Transverse colon (tissue), 4 donors: Measurements from ENCODE around the gene RACK1. TPM values are rescaled to one million over a fixed set of nuclear protein-coding genes. Genes with fewer than 3 reads are reported as not detected.

ENCODE experiments used
- DNase-seq: peaks from one replicate; pipeline ENCODE4 v3.0.0-alpha.2; 2019
- H3K27ac ChIP-seq, 4 donors: fragments of 200-600 bp; sonication (generic); 2 replicates each; pipeline ENCODE4 v1.5.1; 2016 to 2018; ENCODE audit warnings: inconsistent platforms in 4 of 4
- H3K27me3 ChIP-seq: fragments of 200-600 bp; sonication (generic); 2 replicates; pipeline ENCODE4 v1.5.1; 2017; ENCODE audit warnings: inconsistent platforms
- H3K36me3 ChIP-seq, 4 donors: fragments of 200-600 bp; sonication (generic); 2 replicates each; pipeline ENCODE4 v1.5.1; 2017 to 2019; ENCODE audit warnings: inconsistent platforms in 4 of 4
- H3K4me1 ChIP-seq, 4 donors: fragments of 200-600 bp; sonication (generic); 2 replicates each; pipeline ENCODE4 v1.5.1; 2017 to 2020; ENCODE audit warnings: inconsistent platforms in 4 of 4
- H3K4me3 ChIP-seq, 4 donors: fragments of 200-600 bp; sonication (generic); 1 replicate in 1 of 4; 2 replicates in 3 of 4; pipeline versions ENCODE4 v1.5.1 to v1.6.1; 2017 to 2019; ENCODE audit warnings: inconsistent platforms in 4 of 4
- H3K9me3 ChIP-seq, 2 donors: fragments of 200-600 bp; sonication (generic); 2 replicates each; pipeline ENCODE4 v1.5.1; 2017 to 2019; ENCODE audit warnings: inconsistent platforms in 2 of 2
- EP300 ChIP-seq: sonication (generic); formaldehyde crosslinking; IDR thresholded peaks from one replicate; pipeline ENCODE4 v1.6.1; 2017; ENCODE audit warnings: antibody characterized with exemption, low read depth
- POLR2A ChIP-seq: fragments of 450-650 bp; IDR thresholded peaks from one replicate; pipeline ENCODE4 v1.6.1; 2016; ENCODE audit warnings: antibody characterized with exemption, mild to moderate bottlenecking, moderate library complexity
- POLR2AphosphoS5 ChIP-seq, 3 donors: sonication (generic); formaldehyde crosslinking; IDR thresholded peaks; one replicate each; pipeline ENCODE4 v1.6.1; 2016; ENCODE audit warnings: antibody characterized with exemption in 3 of 3
- whole genome bisulfite sequencing, 2 donors: methylation state at CpG; one replicate each; pipeline ENCODE4 v1.1.5; 2018; ENCODE audit warnings: low coverage in 1 of 2; 5-methylcytosine and 5-hydroxymethylcytosine counted together
- in situ Hi-C, 4 donors: fragments of 200-750 bp; cut with MboI; loops; one replicate each; pipeline versions ENCODE4 v1.15.0 to v1.15.1; 2017; ENCODE audit warnings: low sequenced_read_pairs in 3 of 4, low pct_ligation_motif_present in 1 of 4, low pct_unique_long_range_greater_than_20kb in 1 of 4
- intact Hi-C: fragments of 100-400 bp; cut with DNase I; formaldehyde crosslinking; loops from one replicate; pipeline ENCODE4 v1.15.1; 2023; ENCODE audit warnings: low total_unique reads
- total RNA-seq, 4 donors: library from RNA; depleted of rRNA; stranded (reverse); fragments of >200 nt; gene quantifications; one replicate each; pipeline ENCODE4 v1.1.0, GENCODE V29; 2016
- TF ChIP-seq, protein P1 (sequence below), 5 experiments: fragments of 200-600 bp in 3 of 5; fragments of 450-650 bp in 2 of 5; sonication (generic) in 3 of 5; IDR thresholded peaks; 1 replicate in 2 of 5; 2 replicates in 3 of 5; pipeline ENCODE4 v1.5.1; 2016 to 2017; ENCODE audit warnings: antibody characterized with exemption in 5 of 5, inconsistent platforms in 3 of 5, mild to moderate bottlenecking in 2 of 5, moderate library complexity in 1 of 5

The RACK1 gene
- total RNA-seq, 4 donors from 2014 or later, result 1,633 to 1,930 (median 1,753) TPM

DNA sequence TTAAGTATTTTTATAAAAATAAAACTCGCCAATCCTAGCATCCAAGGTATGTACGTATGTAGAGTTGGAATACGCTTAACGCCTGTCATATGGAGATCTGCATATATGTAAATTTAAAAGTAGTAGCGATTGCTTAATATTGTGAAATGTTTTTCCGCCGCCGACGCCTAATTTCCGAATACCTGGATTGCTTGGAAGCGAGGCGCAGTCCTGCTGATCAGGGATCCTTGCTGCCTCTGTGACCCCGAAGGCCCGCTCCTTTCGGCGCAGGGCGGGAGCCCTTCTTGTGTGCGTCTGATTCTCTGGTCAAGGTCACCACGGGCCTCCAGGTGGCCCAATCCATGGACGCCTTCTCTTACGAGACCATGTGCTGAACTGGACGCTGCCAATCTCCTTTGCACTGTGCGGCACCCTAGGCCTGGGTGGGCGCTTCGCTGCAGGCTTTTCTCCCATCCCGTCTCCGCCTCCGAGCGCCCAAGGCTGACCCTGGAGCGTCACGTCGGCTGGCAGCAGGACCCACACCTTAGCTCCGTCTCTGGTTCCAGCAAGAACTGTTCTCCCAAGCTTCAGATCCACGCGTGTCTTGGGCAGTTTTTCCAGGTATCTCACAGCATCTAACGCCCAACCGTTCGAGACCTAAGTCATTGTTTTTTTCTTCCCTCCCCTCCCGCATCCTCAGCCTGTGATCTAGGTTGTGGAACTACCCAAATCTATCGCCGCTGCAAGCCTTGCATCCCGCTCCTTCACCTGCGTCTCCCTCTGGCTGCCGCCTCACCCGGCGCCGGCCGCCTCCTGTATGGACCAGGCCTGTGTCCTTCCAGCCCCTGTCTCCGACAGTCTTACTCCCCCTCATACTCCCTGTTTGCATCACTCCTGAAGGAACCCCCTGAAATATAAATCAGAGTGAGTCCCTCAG lies 24.2 kb downstream of the RACK1 start:
- Histone ChIP-seq H3K36me3 (no peaks in the 10 kb centered on the region), H3K27me3 (no peaks in the 10 kb centered on the region), H3K4me3 (no peak overlapping the region), H3K27ac (no peak overlapping the region), H3K9me3 (no peaks in the 10 kb centered on the region), H3K4me1 (peaks cover 4 to 38% (median 27%) of the 10 kb centered on the region in 4 donors)
- no peak for TF ChIP-seq EP300
- in situ Hi-C loops, result no loop called here
- 68 to 81% methylated on average over 20 to 49 of the region's 49 CpGs for WGBS, 2 donors
- no peak for DNase-seq
- intact Hi-C loops, result loop anchor here (10.0 kb wide), 1 partner anchor 415 kb away; the partner anchor contains the start of gene MGAT1

DNA sequence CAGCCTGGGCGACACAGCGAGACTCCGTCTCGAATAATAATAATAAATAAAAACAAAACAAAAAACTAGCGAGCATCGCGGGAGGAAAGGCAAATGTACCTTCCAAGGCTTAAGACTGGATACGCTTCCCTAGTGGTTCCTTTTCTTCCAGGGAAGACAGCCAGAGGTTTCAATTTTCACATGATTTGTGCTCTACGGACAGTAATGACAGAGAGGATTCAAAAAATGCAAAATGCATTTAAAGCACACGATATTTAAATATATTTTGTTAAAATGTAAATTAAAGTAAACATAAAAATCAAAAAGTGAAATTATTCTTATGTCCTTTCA lies 24.9 kb downstream of the RACK1 start:
- Histone ChIP-seq H3K4me1 (peaks cover 0 to 31% (median 24%) of the 10 kb centered on the region in 4 donors), H3K27ac (peak overlapping the region; percentile 71 to 81 (median 75)), H3K27me3 (no peaks in the 10 kb centered on the region), H3K36me3 (no peaks in the 10 kb centered on the region), H3K4me3 (peak overlapping the region in 3 of 4 donors; percentile 19 to 51 (median 39)), H3K9me3 (no peaks in the 10 kb centered on the region)
- TF ChIP-seq POLR2AphosphoS5 (IDR thresholded peaks at IDR 0.05) (no peak), POLR2A (no peak), EP300 (no peak)
- TF ChIP-seq, protein P1, sequence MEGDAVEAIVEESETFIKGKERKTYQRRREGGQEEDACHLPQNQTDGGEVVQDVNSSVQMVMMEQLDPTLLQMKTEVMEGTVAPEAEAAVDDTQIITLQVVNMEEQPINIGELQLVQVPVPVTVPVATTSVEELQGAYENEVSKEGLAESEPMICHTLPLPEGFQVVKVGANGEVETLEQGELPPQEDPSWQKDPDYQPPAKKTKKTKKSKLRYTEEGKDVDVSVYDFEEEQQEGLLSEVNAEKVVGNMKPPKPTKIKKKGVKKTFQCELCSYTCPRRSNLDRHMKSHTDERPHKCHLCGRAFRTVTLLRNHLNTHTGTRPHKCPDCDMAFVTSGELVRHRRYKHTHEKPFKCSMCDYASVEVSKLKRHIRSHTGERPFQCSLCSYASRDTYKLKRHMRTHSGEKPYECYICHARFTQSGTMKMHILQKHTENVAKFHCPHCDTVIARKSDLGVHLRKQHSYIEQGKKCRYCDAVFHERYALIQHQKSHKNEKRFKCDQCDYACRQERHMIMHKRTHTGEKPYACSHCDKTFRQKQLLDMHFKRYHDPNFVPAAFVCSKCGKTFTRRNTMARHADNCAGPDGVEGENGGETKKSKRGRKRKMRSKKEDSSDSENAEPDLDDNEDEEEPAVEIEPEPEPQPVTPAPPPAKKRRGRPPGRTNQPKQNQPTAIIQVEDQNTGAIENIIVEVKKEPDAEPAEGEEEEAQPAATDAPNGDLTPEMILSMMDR (IDR thresholded peaks at IDR 0.05), result no peak
- DNase-seq, result no peak
- intact Hi-C loops, result no loop called here
- in situ Hi-C loops, result no loop called here
- WGBS, 2 donors, result 32 to 39% methylated on average over 6 to 10 of the region's 10 CpGs

DNA sequence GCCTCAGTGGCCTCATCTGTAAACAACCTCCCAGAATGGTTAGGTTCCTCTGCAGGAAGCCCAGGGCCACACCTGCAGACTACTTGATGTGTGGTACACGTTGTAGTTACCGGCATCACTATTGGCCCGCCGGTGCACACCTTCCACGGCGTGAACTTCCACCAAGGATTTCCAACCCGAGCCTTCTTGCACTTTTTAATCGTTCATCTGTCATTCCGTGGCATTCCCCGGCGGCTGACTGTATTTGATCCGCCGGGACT lies 26.0 kb downstream of the RACK1 start:
- Histone ChIP-seq H3K4me1 (peaks cover 0 to 31% (median 23%) of the 10 kb centered on the region in 4 donors), H3K27ac (peak overlapping the region; percentile 71 to 81 (median 75)), H3K27me3 (no peaks in the 10 kb centered on the region), H3K4me3 (peak overlapping the region in 3 of 4 donors; percentile 19 to 51 (median 39)), H3K36me3 (no peaks in the 10 kb centered on the region), H3K9me3 (no peaks in the 10 kb centered on the region)
- DNase-seq, result peak; percentile 51
- in situ Hi-C loops (no loop called here), intact Hi-C loops (no loop called here)
- WGBS, 2 donors, result 0 to 3% methylated on average over 2 to 13 of the region's 13 CpGs
- TF ChIP-seq, protein P1 (IDR thresholded peaks at IDR 0.05), result no peak
- no peak for TF ChIP-seq EP300
- TF ChIP-seq POLR2AphosphoS5 (IDR thresholded peaks at IDR 0.05), result no peak

DNA sequence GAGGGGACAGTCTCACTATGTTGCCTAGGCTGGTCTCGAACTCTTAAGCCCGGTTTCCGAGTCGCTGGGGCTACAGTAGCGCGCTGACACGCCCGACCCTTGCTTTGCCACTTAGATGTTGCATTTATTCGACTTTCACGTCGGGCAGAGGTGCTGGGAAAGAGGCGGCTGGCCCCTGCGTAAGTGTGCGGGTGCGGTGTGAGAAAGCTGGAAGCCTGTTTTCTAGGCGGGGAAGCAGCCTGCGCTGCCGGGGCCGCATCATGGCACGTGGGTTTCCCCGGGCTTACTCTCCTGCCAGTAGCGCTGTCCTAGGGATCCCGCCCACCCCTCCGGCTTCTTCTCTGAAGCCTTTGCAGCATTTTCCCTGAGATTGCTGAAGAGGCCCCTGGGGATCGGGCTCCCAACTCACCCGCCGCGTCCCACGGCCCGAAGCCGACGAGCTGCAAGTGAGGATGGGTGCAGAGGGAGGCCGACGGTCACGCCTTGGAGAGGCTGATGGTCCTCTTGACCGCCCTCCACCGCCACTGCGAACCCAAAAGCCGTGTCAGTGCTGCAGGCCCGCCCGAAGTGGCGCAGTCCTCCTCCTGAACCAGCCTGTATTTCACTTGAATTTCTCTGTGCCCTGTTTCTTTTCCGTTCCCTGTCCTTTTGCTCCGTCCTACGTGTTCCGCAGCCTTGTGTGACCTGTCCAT lies 26.4 kb downstream of the RACK1 start:
- DNase-seq, result peak; percentile 55
- intact Hi-C loops, result no loop called here
- Histone ChIP-seq H3K36me3 (no peaks in the 10 kb centered on the region), H3K9me3 (no peaks in the 10 kb centered on the region), H3K4me3 (peak overlapping the region; percentile 19 to 51 (median 29)), H3K4me1 (peaks cover 0 to 31% (median 23%) of the 10 kb centered on the region in 4 donors), H3K27me3 (no peaks in the 10 kb centered on the region), H3K27ac (peak overlapping the region; percentile 71 to 81 (median 75))
- WGBS, 2 donors, result 2% methylated on average over 37 of the region's 46 CpGs; no CpG with 5 or more reads in 1 of the 2 donors
- TF ChIP-seq POLR2A, result no peak
- no peak for TF ChIP-seq EP300
- no peak for TF ChIP-seq POLR2AphosphoS5 (IDR thresholded peaks at IDR 0.05)
- TF ChIP-seq, protein P1 (IDR thresholded peaks at IDR 0.05), result no peak
- in situ Hi-C loops, result no loop called here
